Transverse colon (tissue), 4 donors: ENCODE results near the gene RAB37.

ENCODE experiments used
- CTCF ChIP-seq, 5 experiments: fragments of 200-600 bp in 3 of 5; fragments of 450-650 bp in 2 of 5; sonication (generic) in 3 of 5; IDR thresholded peaks; 1 replicate in 2 of 5; 2 replicates in 3 of 5; pipeline ENCODE4 v1.5.1; 2016 to 2017; ENCODE audit warnings: antibody characterized with exemption in 5 of 5, inconsistent platforms in 3 of 5, mild to moderate bottlenecking in 2 of 5, moderate library complexity in 1 of 5
- EP300 ChIP-seq: sonication (generic); formaldehyde crosslinking; IDR thresholded peaks from one replicate; pipeline ENCODE4 v1.6.1; 2017; ENCODE audit warnings: antibody characterized with exemption, low read depth
- POLR2A ChIP-seq: fragments of 450-650 bp; IDR thresholded peaks from one replicate; pipeline ENCODE4 v1.6.1; 2016; ENCODE audit warnings: antibody characterized with exemption, mild to moderate bottlenecking, moderate library complexity
- POLR2AphosphoS5 ChIP-seq, 3 donors: sonication (generic); formaldehyde crosslinking; IDR thresholded peaks; one replicate each; pipeline ENCODE4 v1.6.1; 2016; ENCODE audit warnings: antibody characterized with exemption in 3 of 3

GRCh38 chr17:74734256-74734655 lies 2.8 kb upstream of the RAB37 start:
- TF ChIP-seq CTCF (IDR thresholded peaks at IDR 0.05) (no peak), EP300 (no peak), POLR2A (no peak), POLR2AphosphoS5 (IDR thresholded peaks at IDR 0.05) (no peak)
